Astrocyte (in vitro differentiated cells and primary cell): ENCODE results near the gene JAK3. TPM values are rescaled to one million over a fixed set of nuclear protein-coding genes. Genes with fewer than 3 reads are reported as not detected.

Source experiments
- DNase-seq: peaks from one replicate; pipeline ENCODE4 v3.0.0-alpha.2; 2010; ENCODE audit warnings: low read depth
- FAIRE-seq: peaks from 2 replicates; lab custom pipeline; 2011; peaks lifted over from hg19 to GRCh38; lab: Jason Lieb, UNC
- H2AFZ ChIP-seq: 2 replicates; pipeline ENCODE4 v1.6.0; 2012; ENCODE audit warnings: low read depth, low read length, inconsistent platforms
- H3K27ac ChIP-seq: 2 replicates; pipeline ENCODE4 v1.5.1; 2011; ENCODE audit warnings: low read depth, low read length, inconsistent platforms
- H3K27me3 ChIP-seq: 2 replicates; pipeline ENCODE4 v1.6.0; 2011; ENCODE audit warnings: low read length, inconsistent platforms; ENCODE audit not compliant: insufficient read depth
- H3K36me3 ChIP-seq: 2 replicates; pipeline ENCODE4 v1.5.1; 2011; ENCODE audit warnings: low read length, inconsistent platforms; ENCODE audit not compliant: insufficient read depth
- H3K4me1 ChIP-seq: 2 replicates; pipeline ENCODE4 v1.5.1; 2011; ENCODE audit warnings: low read length, inconsistent platforms; ENCODE audit not compliant: insufficient read depth
- H3K4me2 ChIP-seq: 2 replicates; pipeline ENCODE4 v1.6.0; 2012; ENCODE audit warnings: low read length, inconsistent platforms
- H3K4me3 ChIP-seq: 2 replicates; pipeline ENCODE4 v1.5.1; 2011; ENCODE audit warnings: low read depth, mild to moderate bottlenecking, low read length, inconsistent platforms; ENCODE audit not compliant: insufficient read depth
- H3K79me2 ChIP-seq: 2 replicates; pipeline ENCODE4 v1.6.0; 2012; ENCODE audit warnings: mild to moderate bottlenecking, low read length, inconsistent platforms; ENCODE audit not compliant: insufficient read depth
- H3K9ac ChIP-seq: 2 replicates; pipeline ENCODE4 v1.6.0; 2012; ENCODE audit warnings: mild to moderate bottlenecking, low read length, inconsistent platforms
- H3K9me3 ChIP-seq: 2 replicates; pipeline ENCODE4 v1.5.1; 2012; ENCODE audit warnings: low read depth, mild to moderate bottlenecking, low read length, inconsistent platforms; ENCODE audit not compliant: insufficient read depth
- H4K20me1 ChIP-seq: 2 replicates; pipeline ENCODE4 v1.6.0; 2012; ENCODE audit warnings: low read length, inconsistent platforms; ENCODE audit not compliant: insufficient read depth
- H3K27ac Mint-ChIP-seq: one replicate; pipeline ENCODE4 v1.8.0; 2021; ENCODE audit warnings: mild to moderate bottlenecking, mixed read lengths; ENCODE audit not compliant: unreplicated experiment
- H3K27me3 Mint-ChIP-seq: one replicate; pipeline ENCODE4 v1.8.0; 2021; ENCODE audit warnings: low read depth, mixed read lengths; ENCODE audit not compliant: unreplicated experiment
- H3K36me3 Mint-ChIP-seq: one replicate; pipeline ENCODE4 v1.8.0; 2021; ENCODE audit warnings: low read depth, mixed read lengths; ENCODE audit not compliant: unreplicated experiment
- H3K4me1 Mint-ChIP-seq: one replicate; pipeline ENCODE4 v1.8.0; 2021; ENCODE audit warnings: low read depth, mixed read lengths; ENCODE audit not compliant: unreplicated experiment
- H3K4me3 Mint-ChIP-seq: one replicate; pipeline ENCODE4 v1.8.0; 2021; ENCODE audit warnings: mild to moderate bottlenecking, moderate library complexity, mixed read lengths; ENCODE audit not compliant: unreplicated experiment
- H3K9me3 Mint-ChIP-seq: one replicate; pipeline ENCODE4 v1.8.0; 2021; ENCODE audit warnings: mild to moderate bottlenecking, mixed read lengths; ENCODE audit not compliant: unreplicated experiment
- CTCF ChIP-seq: IDR thresholded peaks from 2 replicates; pipeline ENCODE4 v1.5.1; 2011; ENCODE audit warnings: low read depth, mild to moderate bottlenecking, inconsistent platforms, low read length, moderate library complexity; ENCODE audit not compliant: insufficient read depth
- EZH2 ChIP-seq: IDR thresholded peaks from 2 replicates; pipeline ENCODE4 v1.6.1; 2012; ENCODE audit warnings: mild to moderate bottlenecking, low read length, inconsistent platforms; ENCODE audit not compliant: insufficient read depth
- total RNA-seq: library from RNA; stranded (reverse); gene quantifications from 2 replicates; pipeline ENCODE4 v1.2.1, GENCODE V29; 2021

The JAK3 gene
- total RNA-seq, 1 donor from 2014 or later = 1.00 TPM

GRCh38 chr19:17860993-17861360 lies 13.2 kb upstream of the JAK3 start:
- no peaks in the 10 kb centered on the region for H3K27me3 ChIP-seq
- no peak for FAIRE-seq
- H3K79me2 ChIP-seq = peaks cover 36% of the 10 kb centered on the region
- no peak overlapping the region for H2AFZ ChIP-seq
- TF ChIP-seq EZH2 (no peak), CTCF (no peak)
- Mint-ChIP-seq H3K27me3 (no peaks in the 10 kb centered on the region), H3K27ac (peak overlapping the region; percentile 99), H3K9me3 (no peaks in the 10 kb centered on the region), H3K36me3 (peaks cover 29% of the 10 kb centered on the region), H3K4me1 (peaks cover 16% of the 10 kb centered on the region), H3K4me3 (peak overlapping the region; percentile 99)
- peak overlapping the region; percentile 96 for H3K4me3 ChIP-seq
- peaks cover 16% of the 10 kb centered on the region for H3K4me1 ChIP-seq
- peak overlapping the region; percentile 76 for H3K27ac ChIP-seq
- H3K9me3 ChIP-seq = no peaks in the 10 kb centered on the region
- H3K9ac ChIP-seq = peak overlapping the region; percentile 99
- peaks cover 61% of the 10 kb centered on the region for H4K20me1 ChIP-seq
- H3K36me3 ChIP-seq = peaks cover 28% of the 10 kb centered on the region
- H3K4me2 ChIP-seq = peak overlapping the region; percentile 98
- DNase-seq = no peak

DNA sequence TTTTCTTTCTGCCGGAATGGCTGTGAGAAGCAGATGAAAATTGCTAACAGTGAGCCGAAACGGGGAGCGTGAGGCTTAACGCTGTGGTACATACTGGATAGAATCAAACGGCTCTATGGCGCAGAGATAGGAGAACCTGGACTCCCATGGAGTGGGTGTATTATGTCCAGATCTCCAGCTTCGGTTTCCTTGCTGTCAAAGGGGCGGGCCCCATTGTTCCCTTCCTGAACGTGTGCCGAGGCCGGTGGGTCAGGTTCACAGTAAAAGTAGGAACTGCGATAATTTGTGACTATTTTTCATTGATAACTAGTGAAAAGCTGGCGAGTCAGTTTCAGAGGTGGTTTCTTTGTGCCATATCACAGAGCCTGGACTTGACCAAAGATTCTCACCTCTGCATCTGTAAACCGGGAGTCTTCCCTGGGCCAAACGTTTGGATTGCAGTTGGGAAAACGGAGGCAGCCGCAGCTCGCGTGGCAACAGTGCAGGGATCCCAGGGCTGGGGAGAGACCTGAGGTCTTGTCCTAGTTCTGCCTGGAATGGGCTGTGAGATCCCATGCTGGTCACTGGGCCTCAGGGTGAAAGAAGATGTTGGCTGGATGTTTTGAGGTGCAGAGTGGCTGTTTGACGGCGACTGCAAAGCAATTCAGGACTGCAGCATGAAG lies 12.7 kb upstream of the JAK3 start:
- Histone ChIP-seq H3K9me3 (no peaks in the 10 kb centered on the region), H3K27me3 (no peaks in the 10 kb centered on the region), H3K4me3 (peak overlapping the region; percentile 96), H3K79me2 (peaks cover 36% of the 10 kb centered on the region), H2AFZ (no peak overlapping the region), H3K27ac (peak overlapping the region; percentile 76), H3K4me2 (peak overlapping the region; percentile 98), H3K4me1 (peaks cover 16% of the 10 kb centered on the region), H3K9ac (peak overlapping the region; percentile 99), H4K20me1 (peaks cover 56% of the 10 kb centered on the region), H3K36me3 (peaks cover 28% of the 10 kb centered on the region)
- FAIRE-seq (no peak), DNase-seq (no peak)
- peaks cover 2% of the 10 kb centered on the region for H3K27me3 Mint-ChIP-seq
- peaks cover 16% of the 10 kb centered on the region for H3K4me1 Mint-ChIP-seq
- peak overlapping the region; percentile 99 for H3K4me3 Mint-ChIP-seq
- peak overlapping the region; percentile 99 for H3K27ac Mint-ChIP-seq
- TF ChIP-seq CTCF = no peak
- no peak for TF ChIP-seq EZH2
- H3K36me3 Mint-ChIP-seq = peaks cover 26% of the 10 kb centered on the region
- no peaks in the 10 kb centered on the region for H3K9me3 Mint-ChIP-seq
